ENCODE data around the gene KCNG4.
"Not testable (repeated sequence)": the region's sequence is repeated elsewhere in the genome, so short reads cannot be mapped to it uniquely, and the experiment has no call there.

DNA sequence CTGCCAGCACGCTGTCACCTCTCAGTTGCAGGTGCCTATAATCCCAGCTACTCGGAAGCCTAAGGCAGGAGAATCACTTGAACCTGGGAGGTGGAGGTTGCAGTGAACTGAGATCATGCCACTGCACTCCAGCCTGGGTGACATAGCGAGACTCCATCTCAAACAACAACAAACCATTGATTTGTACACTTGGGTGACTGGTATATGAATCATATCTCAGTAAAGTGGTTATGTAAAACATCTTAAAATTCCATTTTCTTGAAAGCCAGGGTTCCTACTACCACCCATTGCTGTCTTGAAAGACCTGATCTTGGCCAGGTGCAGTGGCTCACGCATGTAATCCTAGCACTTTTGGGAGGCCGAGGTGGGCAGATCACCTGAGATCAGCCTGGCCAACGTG is 34.7 kb downstream of the KCNG4 start:
- not testable (repeated sequence) for TF ChIP-seq PKNOX1 (IDR thresholded peaks at IDR 0.05); TARDBP (IDR thresholded peaks at IDR 0.05); LEF1 (IDR thresholded peaks at IDR 0.05; ENCODE audit: borderline replicate concordance); SP1 (IDR thresholded peaks at IDR 0.05); FOXA1 (IDR thresholded peaks at IDR 0.05); SUZ12 (IDR thresholded peaks at IDR 0.05); L3MBTL2 (conservative IDR thresholded peaks at IDR 0.05); NFRKB (IDR thresholded peaks at IDR 0.05)

All from HEK293T (cell line).